OCI-LY7 (cell line): ENCODE results near the gene ELMO1.

Experiments
- CTCF ChIP-seq: fragments of 200-600 bp; sonication (generic); conservative IDR thresholded peaks from 2 replicates; pipeline ENCODE4 v1.5.1; 2014; ENCODE audit warnings: mild to moderate bottlenecking, antibody characterized with exemption, low read length, moderate library complexity, mixed read lengths
- EZH2phosphoT487 ChIP-seq: fragments of 200-600 bp; sonication (generic); IDR thresholded peaks from 2 replicates; pipeline ENCODE4 v1.6.1; 2018; ENCODE audit warnings: low read depth, borderline replicate concordance, mild to moderate bottlenecking, mixed run types, antibody characterized with exemption, low read length, moderate library complexity, mixed read lengths

- no peak for TF ChIP-seq CTCF
- TF ChIP-seq EZH2phosphoT487, result no peak
Measured at GRCh38 chr7:37405603-37406122, 43.0 kb downstream of the ELMO1 start.
